ENCODE results near the gene SUPT6H. TPM values are rescaled to one million over a fixed set of nuclear protein-coding genes. Genes with fewer than 3 reads are reported as not detected.
"Not testable (repeated sequence)": the region's sequence is repeated elsewhere in the genome, so short reads cannot be mapped to it uniquely, and the experiment has no call there.

The SUPT6H gene
- polyA plus RNA-seq, 1 of the 3 experiments (the other 2 are of a cell fraction): 26.9 TPM

- Histone ChIP-seq H3F3A (replicated peaks; ENCODE audit: insufficient read depth) (peaks cover 59% of the 10 kb centered on the region), H3K79me2 (ENCODE audit: insufficient read depth) (peaks cover 36% of the 10 kb centered on the region), H3K36me3 (replicated peaks in 1 of 2; ENCODE audit: control insufficient read depth in 1 of 2, insufficient read depth in 2 of 2, low read length in 1 of 2) (peaks cover 38 to 41% of the 10 kb centered on the region in 2 experiments), H3K4me1 (ENCODE audit: control insufficient read depth in 1 of 2, insufficient read depth in 2 of 2, low read depth in 1 of 2, low read length in 1 of 2) (peaks cover 12 to 27% of the 10 kb centered on the region in 2 experiments), H3K9me3 (no peaks in the 10 kb centered on the region), H3K4me2 (peak overlapping the region; percentile 92), H4K20me1 (ENCODE audit: insufficient read depth) (peaks cover 36% of the 10 kb centered on the region), H3K9me2 (no peaks in the 10 kb centered on the region), H3K4me3 (ENCODE audit: low read depth in 2 of 2, low read length in 1 of 2) (peak overlapping the region; percentile 91 to 98), H2AFZ (ENCODE audit: low read depth) (no peak overlapping the region), H3K27me3 (ENCODE audit: insufficient read depth) (no peaks in the 10 kb centered on the region), H3K9ac (peak overlapping the region; percentile 95), H3K27ac (ENCODE audit: low read depth in 2 of 2, low read length in 1 of 2) (peak overlapping the region; percentile 86 to 93)
- WGBS (ENCODE audit: low lambda C conversion rate): 2% methylated on average over 28 of the region's 30 CpGs
- ChIA-PET CTCF (interaction anchor here (1.0 to 11.1 kb wide), 8 partner anchors 10 to 281 kb away, joined by 3 to 612 read pairs (median 4); partner anchors contain the start of genes PROCA1 and TRAF4), POLR2A (interaction anchor here (0.6 to 3.8 kb wide), 9 partner anchors 8 to 720 kb away, joined by 3 to 46 read pairs (median 9); partner anchors contain the start of genes NEK8, PHF12, PROCA1 and SDF2)
- no peak for DNase-seq
- TF ChIP-seq, protein P1, sequence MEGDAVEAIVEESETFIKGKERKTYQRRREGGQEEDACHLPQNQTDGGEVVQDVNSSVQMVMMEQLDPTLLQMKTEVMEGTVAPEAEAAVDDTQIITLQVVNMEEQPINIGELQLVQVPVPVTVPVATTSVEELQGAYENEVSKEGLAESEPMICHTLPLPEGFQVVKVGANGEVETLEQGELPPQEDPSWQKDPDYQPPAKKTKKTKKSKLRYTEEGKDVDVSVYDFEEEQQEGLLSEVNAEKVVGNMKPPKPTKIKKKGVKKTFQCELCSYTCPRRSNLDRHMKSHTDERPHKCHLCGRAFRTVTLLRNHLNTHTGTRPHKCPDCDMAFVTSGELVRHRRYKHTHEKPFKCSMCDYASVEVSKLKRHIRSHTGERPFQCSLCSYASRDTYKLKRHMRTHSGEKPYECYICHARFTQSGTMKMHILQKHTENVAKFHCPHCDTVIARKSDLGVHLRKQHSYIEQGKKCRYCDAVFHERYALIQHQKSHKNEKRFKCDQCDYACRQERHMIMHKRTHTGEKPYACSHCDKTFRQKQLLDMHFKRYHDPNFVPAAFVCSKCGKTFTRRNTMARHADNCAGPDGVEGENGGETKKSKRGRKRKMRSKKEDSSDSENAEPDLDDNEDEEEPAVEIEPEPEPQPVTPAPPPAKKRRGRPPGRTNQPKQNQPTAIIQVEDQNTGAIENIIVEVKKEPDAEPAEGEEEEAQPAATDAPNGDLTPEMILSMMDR (IDR thresholded peaks at IDR 0.05): peak; percentile 33
- no peak for TF ChIP-seq USF1 (IDR thresholded peaks at IDR 0.05; ENCODE audit: borderline replicate concordance, low read depth)
Observed at GRCh38 chr17:28720247-28720996, 58.4 kb downstream of the SUPT6H start.

DNA sequence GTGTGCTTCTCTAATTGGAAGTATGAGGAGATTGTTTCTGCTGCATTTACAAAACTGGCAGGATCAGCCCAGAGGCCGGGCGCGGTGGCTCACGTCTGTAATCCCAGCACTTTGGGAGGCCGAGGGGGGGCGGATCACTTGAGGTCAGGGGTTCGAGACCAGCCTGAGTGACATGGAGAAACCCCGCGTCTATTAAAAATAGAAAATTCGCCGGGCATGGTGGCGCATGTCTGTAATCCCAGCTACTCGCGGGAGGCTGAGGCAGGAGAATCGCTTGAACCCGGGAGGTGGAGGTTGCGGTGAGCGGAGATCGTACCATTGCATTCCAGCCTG is 59.0 kb downstream of the SUPT6H start:
- POLR2A ChIA-PET: interaction anchor here (0.6 to 3.8 kb wide), 3 partner anchors 10 to 59 kb away, joined by 3 to 46 read pairs (median 45); partner anchors contain the start of genes PROCA1, SDF2 and TRAF4
- DNase-seq; H3K9me2 ChIP-seq; H3K9me3 ChIP-seq; H2AFZ ChIP-seq (ENCODE audit: low read depth); H3K27me3 ChIP-seq (ENCODE audit: insufficient read depth): not testable (repeated sequence)
- Histone ChIP-seq H3K9ac (peak overlapping the region; percentile 95), H3K4me2 (peak overlapping the region; percentile 92), H3K27ac (ENCODE audit: low read depth in 2 of 2, low read length in 1 of 2) (peak overlapping the region; percentile 2 to 86; a peak in 2 of 4 replicates), H3K4me3 (ENCODE audit: low read depth in 2 of 2, low read length in 1 of 2) (peak overlapping the region; percentile 91 to 98), H4K20me1 (ENCODE audit: insufficient read depth) (peaks cover 36% of the 10 kb centered on the region), H3F3A (replicated peaks; ENCODE audit: insufficient read depth) (peaks cover 63% of the 10 kb centered on the region), H3K79me2 (ENCODE audit: insufficient read depth) (peaks cover 36% of the 10 kb centered on the region), H3K4me1 (ENCODE audit: control insufficient read depth in 1 of 2, insufficient read depth in 2 of 2, low read depth in 1 of 2, low read length in 1 of 2) (peaks cover 16 to 32% of the 10 kb centered on the region in 2 experiments), H3K36me3 (replicated peaks in 1 of 2; ENCODE audit: control insufficient read depth in 1 of 2, insufficient read depth in 2 of 2, low read length in 1 of 2) (peaks cover 38 to 41% of the 10 kb centered on the region in 2 experiments)
- 8% methylated on average over 18 of the region's 19 CpGs for WGBS (ENCODE audit: low lambda C conversion rate)
- CTCF ChIA-PET: interaction anchor here (0.9 to 11.1 kb wide), 5 partner anchors 10 to 77 kb away, joined by 3 to 612 read pairs (median 7); partner anchors contain the start of genes PROCA1 and TRAF4

- 71% methylated on average over 7 of the region's 7 CpGs for WGBS (ENCODE audit: low lambda C conversion rate)
- Histone ChIP-seq H2AFZ (ENCODE audit: low read depth) (no peak overlapping the region), H3K27ac (ENCODE audit: low read depth in 2 of 2, low read length in 1 of 2) (peak overlapping the region; percentile 12 to 86; a peak in 1 of 4 replicates), H3F3A (replicated peaks; ENCODE audit: insufficient read depth) (peaks cover 68% of the 10 kb centered on the region), H4K20me1 (ENCODE audit: insufficient read depth) (peaks cover 36% of the 10 kb centered on the region), H3K4me3 (ENCODE audit: low read depth in 2 of 2, low read length in 1 of 2) (0 out of 4 replicates have a peak overlapping the region, but pooled peaks of 1 of the 2 experiments have one; percentile 98), H3K4me2 (peak overlapping the region; percentile 92), H3K27me3 (ENCODE audit: insufficient read depth) (no peaks in the 10 kb centered on the region), H3K9me2 (no peaks in the 10 kb centered on the region), H3K36me3 (replicated peaks in 1 of 2; ENCODE audit: control insufficient read depth in 1 of 2, insufficient read depth in 2 of 2, low read length in 1 of 2) (peaks cover 38 to 41% of the 10 kb centered on the region in 2 experiments), H3K79me2 (ENCODE audit: insufficient read depth) (peaks cover 36% of the 10 kb centered on the region), H3K4me1 (ENCODE audit: control insufficient read depth in 1 of 2, insufficient read depth in 2 of 2, low read depth in 1 of 2, low read length in 1 of 2) (peaks cover 16 to 38% of the 10 kb centered on the region in 2 experiments), H3K9ac (no peak overlapping the region; the same call in 1 of the 2 replicates), H3K9me3 (no peaks in the 10 kb centered on the region)
- POLR2A ChIA-PET: interaction anchor here (3.6 to 3.8 kb wide), 2 partner anchors 12 to 23 kb away, joined by 45 to 46 read pairs; partner anchors contain the start of genes PROCA1 and TRAF4
- CTCF ChIA-PET: interaction anchor here (11.1 kb wide), 1 partner anchor 26 kb away, joined by 612 read pairs; the partner anchor contains the start of gene TRAF4
- no peak for DNase-seq
- no peak for TF ChIP-seq MXI1 (IDR thresholded peaks at IDR 0.05; ENCODE audit: low read depth, low read length)
- no peak for TF ChIP-seq SIN3A (IDR thresholded peaks at IDR 0.05; ENCODE audit: borderline replicate concordance, low read depth, low read length)
- TF ChIP-seq RAD21 (IDR thresholded peaks at IDR 0.05; ENCODE audit: low read length): no peak
- TF ChIP-seq CHD2 (IDR thresholded peaks at IDR 0.05; ENCODE audit: low read length, partially characterized antibody): no peak
- no peak for TF ChIP-seq GABPA (IDR thresholded peaks at IDR 0.05; ENCODE audit: low read depth)
- TF ChIP-seq, protein P1 (IDR thresholded peaks at IDR 0.05): no peak
- TF ChIP-seq YY1 (IDR thresholded peaks at IDR 0.05; ENCODE audit: low read depth): no peak
- TF ChIP-seq RXRA (IDR thresholded peaks at IDR 0.05; ENCODE audit: borderline replicate concordance, low read depth): no peak
- TF ChIP-seq, protein P2, sequence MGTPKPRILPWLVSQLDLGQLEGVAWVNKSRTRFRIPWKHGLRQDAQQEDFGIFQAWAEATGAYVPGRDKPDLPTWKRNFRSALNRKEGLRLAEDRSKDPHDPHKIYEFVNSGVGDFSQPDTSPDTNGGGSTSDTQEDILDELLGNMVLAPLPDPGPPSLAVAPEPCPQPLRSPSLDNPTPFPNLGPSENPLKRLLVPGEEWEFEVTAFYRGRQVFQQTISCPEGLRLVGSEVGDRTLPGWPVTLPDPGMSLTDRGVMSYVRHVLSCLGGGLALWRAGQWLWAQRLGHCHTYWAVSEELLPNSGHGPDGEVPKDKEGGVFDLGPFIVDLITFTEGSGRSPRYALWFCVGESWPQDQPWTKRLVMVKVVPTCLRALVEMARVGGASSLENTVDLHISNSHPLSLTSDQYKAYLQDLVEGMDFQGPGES (IDR thresholded peaks at IDR 0.05; ENCODE audit: low read depth, low read length): no peak
Observed at GRCh38 chr17:28722417-28723158, 60.6 kb downstream of the SUPT6H start.
